Ascending aorta (tissue), 2 donors: ENCODE data around the gene MIEF2. TPM values are rescaled to one million over a fixed set of nuclear protein-coding genes. Genes with fewer than 3 reads are reported as not detected.

ENCODE experiments used
- DNase-seq, 2 donors: peaks; one replicate each; pipeline ENCODE4 v3.0.0-alpha.2; 2019; ENCODE audit warnings: low spot score in 2 of 2
- H3K27ac ChIP-seq, 2 donors: fragments of 200-600 bp; sonication (generic); one replicate each; pipeline ENCODE4 v1.5.1; 2016 to 2017; ENCODE audit warnings: mild to moderate bottlenecking in 1 of 2
- H3K27me3 ChIP-seq: fragments of 200-600 bp; sonication (generic); one replicate; pipeline ENCODE4 v1.5.1; 2017
- H3K36me3 ChIP-seq, 2 donors: fragments of 200-600 bp; sonication (generic); one replicate each; pipeline ENCODE4 v1.5.1; 2016
- H3K4me1 ChIP-seq, 2 donors: fragments of 200-600 bp; sonication (generic); one replicate each; pipeline ENCODE4 v1.5.1; 2016 to 2017; ENCODE audit warnings: mild to moderate bottlenecking in 1 of 2
- H3K4me3 ChIP-seq, 2 donors: fragments of 200-600 bp; sonication (generic); one replicate each; pipeline ENCODE4 v1.5.1; 2016 to 2017; ENCODE audit warnings: mild to moderate bottlenecking in 1 of 2
- H3K9me3 ChIP-seq, 2 donors: fragments of 200-600 bp; sonication (generic); one replicate each; pipeline ENCODE4 v1.5.1; 2016
- CTCF ChIP-seq, 3 experiments: fragments of 200-600 bp in 2 of 3; fragments of 450-650 bp in 1 of 3; sonication (generic) in 2 of 3; IDR thresholded peaks; one replicate each; pipeline ENCODE4 v1.5.1; 2016 to 2019; ENCODE audit warnings: antibody characterized with exemption in 3 of 3, mild to moderate bottlenecking in 1 of 3, moderate library complexity in 1 of 3
- intact Hi-C: fragments of 100-400 bp; cut with DNase I; formaldehyde crosslinking; loops from one replicate; pipeline ENCODE4 v1.15.1; 2023
- total RNA-seq: library from RNA; depleted of rRNA; stranded (reverse); fragments of >200 nt; gene quantifications from one replicate; pipeline ENCODE4 v1.1.0, GENCODE V29; 2016

MIEF2 gene
- total RNA-seq, 1 donor from 2014 or later = 18.5 TPM

- no peaks in the 10 kb centered on the region for H3K9me3 ChIP-seq
- no peak for TF ChIP-seq CTCF (IDR thresholded peaks at IDR 0.05)
- H3K36me3 ChIP-seq = peaks cover 98% of the 10 kb centered on the region in 2 donors
- intact Hi-C loops = no loop called here
- H3K4me3 ChIP-seq = no peak overlapping the region
- H3K4me1 ChIP-seq = peaks cover 0 to 2% of the 10 kb centered on the region in 2 donors
- DNase-seq = no peak
- no peak overlapping the region for H3K27ac ChIP-seq
- H3K27me3 ChIP-seq = no peaks in the 10 kb centered on the region
Observed at GRCh38 chr17:18250259-18250658, 10.2 kb upstream of the MIEF2 start.

GRCh38 chr17:18250708-18251107, 9.8 kb upstream of the MIEF2 start:
- no peak for TF ChIP-seq CTCF (IDR thresholded peaks at IDR 0.05)
- peaks cover 98% of the 10 kb centered on the region in 2 donors for H3K36me3 ChIP-seq

GRCh38 chr17:18251204-18251603, 9.3 kb upstream of the MIEF2 start:
- no peak for DNase-seq
- Histone ChIP-seq H3K27ac (no peak overlapping the region), H3K36me3 (peaks cover 98% of the 10 kb centered on the region in 2 donors), H3K4me1 (peaks cover under 1 to 2% of the 10 kb centered on the region in 2 donors), H3K4me3 (no peak overlapping the region), H3K27me3 (no peaks in the 10 kb centered on the region), H3K9me3 (no peaks in the 10 kb centered on the region)
- TF ChIP-seq CTCF (IDR thresholded peaks at IDR 0.05) = no peak
- intact Hi-C loops = no loop called here

More at GRCh38 chr17:18250708-18251107, 9.8 kb upstream of the MIEF2 start:
- intact Hi-C loops = no loop called here
- Histone ChIP-seq H3K4me1 (peaks cover 0 to 2% of the 10 kb centered on the region in 2 donors), H3K4me3 (no peak overlapping the region), H3K27ac (no peak overlapping the region), H3K27me3 (no peaks in the 10 kb centered on the region), H3K9me3 (no peaks in the 10 kb centered on the region)
- DNase-seq = no peak

GRCh38 chr17:18252160-18252559, 8.3 kb upstream of the MIEF2 start:
- H3K4me3 ChIP-seq = no peak overlapping the region
- no peak overlapping the region for H3K27ac ChIP-seq
- DNase-seq = no peak
- no peak for TF ChIP-seq CTCF (IDR thresholded peaks at IDR 0.05)
- H3K9me3 ChIP-seq = no peaks in the 10 kb centered on the region
- H3K36me3 ChIP-seq = peaks cover 91 to 93% of the 10 kb centered on the region in 2 donors
- intact Hi-C loops = no loop called here
- H3K4me1 ChIP-seq = peaks cover 9 to 10% of the 10 kb centered on the region in 2 donors
- no peaks in the 10 kb centered on the region for H3K27me3 ChIP-seq

GRCh38 chr17:18253187-18253884, 7.1 kb upstream of the MIEF2 start:
- H3K36me3 ChIP-seq = peaks cover 81 to 82% of the 10 kb centered on the region in 2 donors
- no peaks in the 10 kb centered on the region for H3K27me3 ChIP-seq
- intact Hi-C loops = no loop called here

More at GRCh38 chr17:18253187-18253884, 7.1 kb upstream of the MIEF2 start:
- Histone ChIP-seq H3K27ac (no peak overlapping the region), H3K4me3 (no peak overlapping the region), H3K9me3 (no peaks in the 10 kb centered on the region), H3K4me1 (peaks cover 12 to 15% of the 10 kb centered on the region in 2 donors)
- no peak for TF ChIP-seq CTCF (IDR thresholded peaks at IDR 0.05)
- no peak for DNase-seq
